HG03039 (cell line): ENCODE measurements around the gene UMAD1.
"Not testable (repeated sequence)": the region's sequence is repeated elsewhere in the genome, so short reads cannot be mapped to it uniquely, and the experiment has no call there.

Experiments
- ATAC-seq: cut with Tn5 transposase; IDR thresholded peaks from one replicate; pipeline ENCODE4 v1.9.1; 2021; ENCODE audit warnings: mild to moderate bottlenecking, moderate library complexity; ENCODE audit not compliant: unreplicated experiment

The UMAD1 gene

GRCh38 chr7:7820939-7821338, 180.4 kb downstream of the UMAD1 start:
- ATAC-seq, result no peak

GRCh38 chr7:7821517-7821916, 181.0 kb downstream of the UMAD1 start:
- ATAC-seq, result no peak

DNA sequence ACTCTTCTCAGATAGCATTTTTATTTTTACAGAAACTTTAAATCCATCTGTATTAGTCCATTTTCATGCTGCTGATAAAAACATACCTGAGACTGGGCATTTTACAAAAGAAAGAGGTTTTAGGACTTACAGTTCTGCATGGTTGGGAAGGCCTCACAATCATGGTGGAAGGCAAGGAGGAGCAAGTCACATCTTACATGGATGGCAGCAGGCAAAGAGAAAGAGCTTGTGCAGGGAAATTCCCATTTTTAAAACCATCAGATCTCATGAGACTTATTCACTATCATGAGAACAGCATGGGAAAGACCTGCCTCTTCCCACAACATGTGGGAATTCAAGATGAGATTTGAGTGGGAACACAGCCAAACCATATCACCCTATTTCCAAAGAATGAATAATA, 184.7 kb downstream of the UMAD1 start:
- ATAC-seq, result not testable (repeated sequence)

DNA sequence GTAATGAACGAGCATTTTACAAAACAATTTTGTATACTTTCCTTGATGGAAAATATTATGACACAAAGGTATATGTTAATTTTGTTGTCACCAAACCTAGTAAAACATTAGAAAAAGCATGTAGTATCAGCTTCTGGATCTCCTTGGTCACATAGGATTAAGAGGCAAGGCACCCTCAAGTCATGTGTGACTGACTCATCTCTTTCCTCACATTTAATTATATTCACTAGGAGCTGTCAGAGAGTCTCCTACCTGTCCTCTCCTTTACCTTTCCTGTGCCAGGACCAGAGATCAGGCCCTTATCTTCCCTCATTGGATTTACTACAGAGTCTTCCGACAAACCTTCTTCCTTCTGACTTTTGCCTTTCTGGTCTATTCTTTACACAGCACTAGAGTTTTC, 189.1 kb downstream of the UMAD1 start:
- no peak for ATAC-seq

GRCh38 chr7:7830122-7830878, 189.7 kb downstream of the UMAD1 start:
- no peak for ATAC-seq

DNA sequence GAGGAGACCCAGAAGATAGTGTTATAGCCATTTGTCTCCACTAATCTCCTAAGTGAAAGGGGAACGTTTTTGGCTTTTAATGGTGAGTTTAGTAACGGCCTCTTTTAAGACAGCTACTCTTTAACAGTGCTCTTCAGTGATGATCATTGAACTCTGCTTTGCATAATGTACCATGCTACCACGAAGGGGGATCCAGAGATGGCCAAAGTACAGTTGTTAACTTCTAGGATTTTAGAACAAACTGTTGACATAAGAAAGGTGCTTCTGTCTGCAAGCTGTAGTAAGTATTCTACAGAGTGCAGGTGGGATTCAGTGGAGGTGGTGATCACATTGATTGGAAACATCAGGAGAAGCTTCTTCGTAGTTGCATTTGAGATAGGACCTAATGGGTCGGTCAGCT, 192.0 kb downstream of the UMAD1 start:
- ATAC-seq, result no peak

DNA sequence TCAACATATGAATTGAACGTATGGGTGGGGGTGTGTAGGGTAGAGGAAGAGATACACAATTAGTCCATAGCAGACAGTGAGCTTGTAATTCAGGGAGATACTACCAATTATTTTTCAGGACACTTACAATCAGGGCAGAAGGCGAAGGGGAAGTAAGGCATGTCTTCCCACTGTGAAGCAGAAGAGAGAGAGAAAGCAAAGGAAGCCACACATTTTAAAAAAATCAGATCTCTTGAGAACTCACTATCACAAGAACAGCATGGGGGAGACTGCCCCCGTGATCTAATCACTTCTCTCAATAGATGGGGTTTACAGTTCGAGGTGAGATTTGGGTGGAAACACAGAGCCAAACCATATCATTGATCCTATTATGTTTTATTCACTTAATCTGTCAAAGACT, 194.2 kb downstream of the UMAD1 start:
- ATAC-seq, result no peak

DNA sequence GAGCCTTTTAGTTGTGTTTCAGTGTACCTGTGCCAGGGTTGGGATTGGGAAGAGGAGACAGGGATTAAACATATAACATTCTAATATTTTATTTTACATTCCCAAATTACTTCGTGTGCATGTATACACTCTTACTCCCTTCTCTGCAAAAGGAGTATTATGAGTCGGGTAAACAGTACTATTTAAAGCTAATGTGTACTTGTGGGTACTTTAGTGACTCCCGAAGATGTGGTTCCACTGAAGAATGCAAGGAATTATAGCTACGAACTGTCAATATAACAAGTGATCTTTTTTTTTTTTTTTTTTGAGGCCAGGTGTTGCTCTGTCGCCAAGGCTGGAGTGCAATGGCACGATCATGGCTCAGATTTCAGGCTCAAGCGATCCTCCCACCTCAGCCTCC, 200.5 kb downstream of the UMAD1 start:
- no peak for ATAC-seq

DNA sequence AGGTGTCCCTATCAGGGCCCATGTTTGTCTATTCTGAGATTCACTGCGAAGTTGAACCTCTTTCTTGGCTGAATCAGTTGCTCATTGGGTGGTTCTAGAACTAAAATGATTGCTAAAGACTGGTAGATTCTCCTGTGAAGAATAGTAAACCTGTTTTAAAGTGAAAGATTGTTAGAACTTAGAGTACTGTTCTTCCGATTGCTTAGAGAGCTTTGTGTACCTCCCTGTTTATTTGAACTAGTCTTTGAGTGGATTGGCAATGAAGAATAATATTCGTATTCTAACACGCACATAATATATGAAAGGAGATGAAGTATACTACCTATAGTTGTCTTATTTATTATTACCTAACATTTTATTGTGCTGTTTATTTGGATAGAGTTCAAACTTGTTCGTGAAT, 202.7 kb downstream of the UMAD1 start:
- ATAC-seq, result no peak

DNA sequence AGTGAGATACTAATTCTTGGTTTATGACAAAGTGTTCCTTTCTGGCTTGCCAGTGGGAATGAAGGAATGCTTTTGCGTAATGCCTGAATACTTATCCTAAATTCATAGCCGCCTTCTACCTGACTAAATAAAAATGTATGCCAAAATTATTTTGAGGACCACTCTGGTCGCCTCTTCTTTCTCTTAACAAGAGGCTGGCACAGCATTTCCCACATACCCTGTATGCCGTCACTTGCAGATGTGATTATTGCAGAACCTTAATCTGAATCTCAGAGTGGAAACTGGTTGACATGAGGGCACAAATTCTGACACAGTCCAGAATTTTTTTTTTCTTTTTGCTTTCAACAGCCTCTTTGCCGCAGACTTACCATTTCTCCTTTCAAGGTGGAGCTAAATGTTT, 203.4 kb downstream of the UMAD1 start:
- ATAC-seq, result no peak

DNA sequence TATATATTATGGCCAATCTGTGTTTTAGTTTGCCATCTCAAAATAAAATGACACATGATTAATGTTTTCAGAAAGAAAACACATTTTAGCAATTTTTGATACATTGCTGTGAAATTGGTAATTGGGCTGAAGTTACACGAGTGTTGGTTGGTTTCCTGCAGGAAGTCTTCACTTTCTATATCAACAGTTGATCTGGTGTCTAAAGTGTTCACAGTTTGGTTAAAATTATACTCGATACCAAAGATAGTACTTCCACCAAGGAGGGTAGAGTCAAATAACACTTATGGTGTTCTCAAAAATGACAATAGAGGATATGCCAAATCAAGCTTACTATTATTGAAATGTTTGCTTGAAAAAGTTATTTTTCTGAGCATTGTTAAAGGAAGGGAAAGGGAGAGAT, 207.7 kb downstream of the UMAD1 start:
- no peak for ATAC-seq

GRCh38 chr7:7848892-7849291, 208.3 kb downstream of the UMAD1 start:
- ATAC-seq, result no peak

GRCh38 chr7:7850150-7850549, 209.6 kb downstream of the UMAD1 start:
- ATAC-seq, result no peak

- no peak for ATAC-seq
These were observed 210.8 kb downstream of the UMAD1 start for GRCh38 chr7:7851381-7851780.

DNA sequence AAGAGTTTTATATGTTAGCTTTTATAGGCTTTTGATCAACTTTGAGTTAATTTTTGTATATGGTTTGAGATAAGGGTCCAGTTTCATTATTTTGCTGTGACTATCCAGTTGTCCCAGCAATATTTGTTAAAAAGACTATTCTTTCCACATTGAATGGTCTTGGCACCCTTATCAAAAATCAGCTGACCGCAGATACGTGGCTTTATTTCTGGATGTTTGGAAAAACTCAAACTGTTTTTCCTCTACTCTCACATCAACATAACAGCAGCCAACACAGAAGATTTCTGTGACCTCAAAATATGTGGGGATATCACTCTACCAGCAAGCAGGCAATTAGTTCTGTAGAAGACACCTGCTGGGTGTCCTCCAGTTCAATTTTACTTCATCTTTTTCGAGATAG, 211.4 kb downstream of the UMAD1 start:
- ATAC-seq, result no peak

DNA sequence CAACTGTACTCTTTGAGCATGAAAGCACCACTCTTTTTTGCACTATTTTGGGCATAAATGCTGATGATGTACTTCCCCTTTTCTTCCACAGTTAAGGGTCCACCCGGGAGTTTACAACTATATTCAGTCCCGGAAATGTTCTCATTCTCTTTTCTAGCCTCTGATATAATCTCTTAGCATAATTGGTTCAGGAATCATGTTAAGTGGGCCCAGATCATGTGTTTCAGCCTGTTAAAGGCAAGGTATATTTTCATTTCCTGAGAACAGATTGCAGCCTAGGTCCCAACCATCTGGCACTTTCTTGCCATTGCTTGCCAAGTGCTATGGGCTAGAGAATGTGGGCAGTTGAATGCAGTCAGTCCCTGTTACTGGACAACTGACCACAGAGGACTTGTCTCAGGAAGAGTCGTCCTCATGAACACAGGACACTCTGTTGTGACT, 216.6 kb downstream of the UMAD1 start:
- no peak for ATAC-seq

GRCh38 chr7:7858559-7858958, 218.0 kb downstream of the UMAD1 start:
- ATAC-seq, result no peak

DNA sequence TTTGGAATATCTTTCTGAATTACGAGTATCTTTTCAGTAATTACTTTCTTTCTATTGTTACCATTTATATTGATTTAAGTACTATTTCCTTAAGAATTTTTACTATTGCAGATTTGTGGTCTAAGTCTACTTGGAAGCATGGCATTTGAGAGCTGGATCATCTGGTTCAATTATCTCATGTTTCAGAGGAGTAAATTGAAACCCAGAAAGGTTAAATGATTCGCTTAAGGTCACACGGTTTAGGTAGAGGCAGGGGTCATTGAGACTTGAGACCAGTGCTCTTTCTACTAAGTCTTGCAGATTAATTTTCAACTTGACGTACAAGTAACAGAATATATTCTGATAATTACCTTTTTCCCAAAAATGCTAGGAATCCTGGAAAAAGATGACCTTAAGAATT, 218.9 kb downstream of the UMAD1 start:
- ATAC-seq, result no peak

DNA sequence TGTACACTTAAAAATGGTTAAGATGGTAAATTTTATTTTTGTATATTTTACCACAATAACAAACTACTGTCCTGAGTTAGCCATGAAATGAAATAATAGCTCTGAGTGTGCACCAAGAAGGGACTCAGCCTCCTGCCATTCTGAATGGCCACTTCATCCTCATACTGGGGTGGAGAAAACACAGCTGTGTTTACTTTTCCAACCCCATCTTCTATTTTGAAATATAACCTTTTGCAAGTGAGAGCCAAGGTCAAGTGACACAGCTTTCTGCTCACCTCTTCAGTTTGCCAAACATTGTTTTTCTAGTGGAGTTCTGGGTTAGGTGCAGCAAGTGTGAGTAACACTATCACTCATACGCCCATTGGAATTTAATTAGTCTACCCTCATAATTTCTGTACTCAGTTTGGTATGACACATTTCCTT, 220.7 kb downstream of the UMAD1 start:
- no peak for ATAC-seq

- ATAC-seq, result no peak
These were observed 221.8 kb downstream of the UMAD1 start for GRCh38 chr7:7862393-7862792.

- ATAC-seq, result no peak
These were observed 227.5 kb downstream of the UMAD1 start for GRCh38 chr7:7867846-7868571.

GRCh38 chr7:7868572-7868899, 228.0 kb downstream of the UMAD1 start:
- ATAC-seq, result no peak

GRCh38 chr7:7869036-7869435, 228.5 kb downstream of the UMAD1 start:
- no peak for ATAC-seq
